Adrenal gland (tissue), 5 donors: Measurements from ENCODE around the gene PDZRN3.

Source experiments
- POLR2A ChIP-seq, 2 donors: fragments of 450-650 bp; IDR thresholded peaks; one replicate each; pipeline ENCODE4 v1.6.1; 2017; ENCODE audit warnings: antibody characterized with exemption in 2 of 2, mild to moderate bottlenecking in 2 of 2, moderate library complexity in 1 of 2
- TF ChIP-seq, protein P1 (sequence below), 6 experiments: fragments of 450-650 bp in 4 of 6; fragments of 200-600 bp in 2 of 6; sonication (generic) in 1 of 6; IDR thresholded peaks; 1 replicate in 5 of 6; 2 replicates in 1 of 6; pipeline versions ENCODE4 v1.5.1 to v1.8.0; 2016 to 2021; ENCODE audit warnings: antibody characterized with exemption in 6 of 6, mild to moderate bottlenecking in 2 of 6, moderate library complexity in 1 of 6
- donor health status: DM: no; HTN: no; CAD: no.

DNA sequence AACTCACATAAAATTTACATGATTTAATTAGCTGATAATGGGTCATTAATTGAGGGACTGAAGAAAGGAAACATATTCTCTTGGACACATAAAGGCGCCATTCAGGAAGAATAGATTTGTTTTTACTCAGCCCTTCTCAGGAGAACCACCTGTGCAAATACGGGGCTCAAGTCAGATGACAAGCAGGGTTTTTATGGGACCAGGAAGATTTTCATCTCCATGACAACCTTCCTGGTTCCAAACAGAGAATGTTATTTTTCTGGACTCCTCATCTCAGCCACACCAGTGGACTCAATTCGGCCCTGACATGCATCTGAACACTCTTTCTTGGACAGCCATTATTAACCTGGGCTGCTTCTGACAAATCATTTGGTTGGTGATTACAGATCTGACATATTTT is 120.5 kb downstream of the PDZRN3 start:
- TF ChIP-seq, protein P1, sequence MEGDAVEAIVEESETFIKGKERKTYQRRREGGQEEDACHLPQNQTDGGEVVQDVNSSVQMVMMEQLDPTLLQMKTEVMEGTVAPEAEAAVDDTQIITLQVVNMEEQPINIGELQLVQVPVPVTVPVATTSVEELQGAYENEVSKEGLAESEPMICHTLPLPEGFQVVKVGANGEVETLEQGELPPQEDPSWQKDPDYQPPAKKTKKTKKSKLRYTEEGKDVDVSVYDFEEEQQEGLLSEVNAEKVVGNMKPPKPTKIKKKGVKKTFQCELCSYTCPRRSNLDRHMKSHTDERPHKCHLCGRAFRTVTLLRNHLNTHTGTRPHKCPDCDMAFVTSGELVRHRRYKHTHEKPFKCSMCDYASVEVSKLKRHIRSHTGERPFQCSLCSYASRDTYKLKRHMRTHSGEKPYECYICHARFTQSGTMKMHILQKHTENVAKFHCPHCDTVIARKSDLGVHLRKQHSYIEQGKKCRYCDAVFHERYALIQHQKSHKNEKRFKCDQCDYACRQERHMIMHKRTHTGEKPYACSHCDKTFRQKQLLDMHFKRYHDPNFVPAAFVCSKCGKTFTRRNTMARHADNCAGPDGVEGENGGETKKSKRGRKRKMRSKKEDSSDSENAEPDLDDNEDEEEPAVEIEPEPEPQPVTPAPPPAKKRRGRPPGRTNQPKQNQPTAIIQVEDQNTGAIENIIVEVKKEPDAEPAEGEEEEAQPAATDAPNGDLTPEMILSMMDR (IDR thresholded peaks at IDR 0.05): no peak
- no peak for TF ChIP-seq POLR2A (IDR thresholded peaks at IDR 0.05)
